Ishikawa (cell line): ENCODE measurements around the gene CREB3L2.

Experiments
- CEBPB ChIP-seq: IDR thresholded peaks from 2 replicates; pipeline ENCODE4 v1.6.1; 2012
- CREB1 ChIP-seq: IDR thresholded peaks from 2 replicates; pipeline ENCODE4 v1.6.1; 2012; ENCODE audit warnings: low read depth
- EGR1 ChIP-seq: IDR thresholded peaks from 2 replicates; pipeline ENCODE4 v1.6.1; 2012
- EP300 ChIP-seq: IDR thresholded peaks from 2 replicates; pipeline ENCODE4 v1.6.1; 2012; ENCODE audit warnings: borderline replicate concordance
- FOXM1 ChIP-seq: IDR thresholded peaks from 2 replicates; pipeline ENCODE4 v1.6.1; 2012; ENCODE audit warnings: low read depth, borderline replicate concordance
- MAX ChIP-seq: IDR thresholded peaks from 2 replicates; pipeline ENCODE4 v1.6.1; 2012
- NFIC ChIP-seq: IDR thresholded peaks from 2 replicates; pipeline ENCODE4 v1.6.1; 2012
- RAD21 ChIP-seq: IDR thresholded peaks from 2 replicates; pipeline ENCODE4 v1.6.1; 2012; ENCODE audit warnings: low read depth
- TAF1 ChIP-seq: IDR thresholded peaks from 2 replicates; pipeline ENCODE4 v1.6.1; 2012; ENCODE audit warnings: low read depth, mild to moderate bottlenecking
- TCF12 ChIP-seq: IDR thresholded peaks from 2 replicates; pipeline ENCODE4 v1.6.1; 2012; ENCODE audit warnings: low read depth
- TEAD4 ChIP-seq: IDR thresholded peaks from 2 replicates; pipeline ENCODE4 v1.6.1; 2012
- YY1 ChIP-seq: IDR thresholded peaks from 2 replicates; pipeline ENCODE4 v1.6.1; 2012; ENCODE audit warnings: low read depth
- ZBTB7A ChIP-seq: IDR thresholded peaks from 2 replicates; pipeline ENCODE4 v1.6.1; 2012; ENCODE audit warnings: low read depth
- TF ChIP-seq, protein P1 (sequence below): IDR thresholded peaks from 2 replicates; pipeline ENCODE4 v1.6.1; 2012; ENCODE audit warnings: low read depth, mild to moderate bottlenecking
- TF ChIP-seq, protein P2 (sequence below): IDR thresholded peaks from 2 replicates; pipeline ENCODE4 v1.6.1; 2012

Gene CREB3L2

DNA sequence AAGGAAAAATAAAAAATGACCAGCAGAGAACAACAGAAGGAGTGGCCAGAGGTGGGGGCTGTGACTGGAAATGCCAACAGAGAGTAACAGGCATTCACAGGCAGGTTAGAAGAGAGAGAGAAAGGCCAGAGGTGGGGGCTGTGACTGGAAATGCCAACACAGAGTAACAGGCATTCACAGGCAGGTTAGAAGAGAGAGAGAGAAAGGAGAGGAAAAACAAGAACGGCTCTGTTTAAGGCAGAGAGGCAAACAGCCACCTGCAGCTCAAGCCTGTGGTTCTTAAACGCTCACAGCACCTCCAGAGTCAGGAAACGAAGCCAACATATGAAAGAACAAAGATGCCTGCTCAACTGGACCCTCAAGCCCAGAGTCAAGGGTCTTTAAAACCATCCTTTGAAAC lies 115.6 kb downstream of the CREB3L2 start:
- TF ChIP-seq TEAD4 (no peak), CEBPB (no peak), RAD21 (no peak), MAX (no peak), YY1 (no peak), EP300 (no peak), TAF1 (no peak), NFIC (no peak), FOXM1 (no peak), EGR1 (no peak)
- TF ChIP-seq, protein P1, sequence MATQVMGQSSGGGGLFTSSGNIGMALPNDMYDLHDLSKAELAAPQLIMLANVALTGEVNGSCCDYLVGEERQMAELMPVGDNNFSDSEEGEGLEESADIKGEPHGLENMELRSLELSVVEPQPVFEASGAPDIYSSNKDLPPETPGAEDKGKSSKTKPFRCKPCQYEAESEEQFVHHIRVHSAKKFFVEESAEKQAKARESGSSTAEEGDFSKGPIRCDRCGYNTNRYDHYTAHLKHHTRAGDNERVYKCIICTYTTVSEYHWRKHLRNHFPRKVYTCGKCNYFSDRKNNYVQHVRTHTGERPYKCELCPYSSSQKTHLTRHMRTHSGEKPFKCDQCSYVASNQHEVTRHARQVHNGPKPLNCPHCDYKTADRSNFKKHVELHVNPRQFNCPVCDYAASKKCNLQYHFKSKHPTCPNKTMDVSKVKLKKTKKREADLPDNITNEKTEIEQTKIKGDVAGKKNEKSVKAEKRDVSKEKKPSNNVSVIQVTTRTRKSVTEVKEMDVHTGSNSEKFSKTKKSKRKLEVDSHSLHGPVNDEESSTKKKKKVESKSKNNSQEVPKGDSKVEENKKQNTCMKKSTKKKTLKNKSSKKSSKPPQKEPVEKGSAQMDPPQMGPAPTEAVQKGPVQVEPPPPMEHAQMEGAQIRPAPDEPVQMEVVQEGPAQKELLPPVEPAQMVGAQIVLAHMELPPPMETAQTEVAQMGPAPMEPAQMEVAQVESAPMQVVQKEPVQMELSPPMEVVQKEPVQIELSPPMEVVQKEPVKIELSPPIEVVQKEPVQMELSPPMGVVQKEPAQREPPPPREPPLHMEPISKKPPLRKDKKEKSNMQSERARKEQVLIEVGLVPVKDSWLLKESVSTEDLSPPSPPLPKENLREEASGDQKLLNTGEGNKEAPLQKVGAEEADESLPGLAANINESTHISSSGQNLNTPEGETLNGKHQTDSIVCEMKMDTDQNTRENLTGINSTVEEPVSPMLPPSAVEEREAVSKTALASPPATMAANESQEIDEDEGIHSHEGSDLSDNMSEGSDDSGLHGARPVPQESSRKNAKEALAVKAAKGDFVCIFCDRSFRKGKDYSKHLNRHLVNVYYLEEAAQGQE: no peak
- TF ChIP-seq, protein P2, sequence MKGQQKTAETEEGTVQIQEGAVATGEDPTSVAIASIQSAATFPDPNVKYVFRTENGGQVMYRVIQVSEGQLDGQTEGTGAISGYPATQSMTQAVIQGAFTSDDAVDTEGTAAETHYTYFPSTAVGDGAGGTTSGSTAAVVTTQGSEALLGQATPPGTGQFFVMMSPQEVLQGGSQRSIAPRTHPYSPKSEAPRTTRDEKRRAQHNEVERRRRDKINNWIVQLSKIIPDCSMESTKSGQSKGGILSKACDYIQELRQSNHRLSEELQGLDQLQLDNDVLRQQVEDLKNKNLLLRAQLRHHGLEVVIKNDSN: no peak

- TF ChIP-seq FOXM1 (no peak), RAD21 (no peak)
Observed at GRCh38 chr7:137885678-137886077, 116.2 kb downstream of the CREB3L2 start.

- TF ChIP-seq NFIC: no peak
- no peak for TF ChIP-seq MAX
- TF ChIP-seq TEAD4: no peak
- TF ChIP-seq TAF1: no peak
- TF ChIP-seq CEBPB: no peak
- no peak for TF ChIP-seq TCF12
- no peak for TF ChIP-seq EGR1
- TF ChIP-seq CREB1: no peak
- TF ChIP-seq, protein P1: no peak
- TF ChIP-seq ZBTB7A: no peak
- TF ChIP-seq, protein P2: no peak
- no peak for TF ChIP-seq YY1
- TF ChIP-seq RAD21: no peak
- no peak for TF ChIP-seq FOXM1
- TF ChIP-seq EP300: no peak
Observed at GRCh38 chr7:137882806-137883205, 119.1 kb downstream of the CREB3L2 start.

GRCh38 chr7:137882261-137882668 lies 119.6 kb downstream of the CREB3L2 start:
- no peak for TF ChIP-seq RAD21
- TF ChIP-seq TCF12: 0 out of 2 replicates have a peak, but pooled peaks have one; percentile 24

DNA sequence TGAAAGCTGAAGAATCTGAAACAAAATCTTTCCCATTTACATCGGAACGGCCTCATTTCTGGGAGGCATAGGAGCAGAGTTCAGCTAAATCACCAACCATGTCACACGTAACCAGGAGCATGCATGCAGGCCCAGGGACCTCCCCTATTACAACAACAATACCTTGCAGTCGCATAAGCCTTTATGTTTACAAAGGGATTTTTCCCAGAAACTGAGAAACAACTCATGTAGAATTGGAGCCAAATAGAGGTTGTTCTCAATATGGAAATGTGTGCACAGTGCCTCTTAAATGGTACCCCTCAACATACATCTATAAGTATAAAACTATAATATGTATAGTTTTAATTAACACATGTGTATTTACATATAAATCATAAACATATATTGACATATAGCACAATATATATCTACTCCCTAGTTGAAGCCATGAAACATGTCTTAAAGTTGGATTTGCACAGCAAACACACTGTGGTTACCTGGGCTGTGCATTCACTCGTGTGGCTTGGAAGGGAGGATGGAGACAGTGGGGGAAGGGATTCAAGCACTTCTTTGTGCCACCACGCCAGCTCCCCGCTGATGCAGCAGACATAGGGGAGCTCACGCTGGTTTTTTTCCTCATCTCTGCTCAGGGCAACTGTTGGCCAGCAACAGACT lies 120.2 kb downstream of the CREB3L2 start:
- TF ChIP-seq TAF1: no peak
- no peak for TF ChIP-seq ZBTB7A
- no peak for TF ChIP-seq EGR1
- no peak for TF ChIP-seq FOXM1
- TF ChIP-seq RAD21: no peak
- TF ChIP-seq TEAD4: no peak
- no peak for TF ChIP-seq YY1
- no peak for TF ChIP-seq CEBPB
- TF ChIP-seq TCF12: no peak
- TF ChIP-seq NFIC: no peak
- TF ChIP-seq MAX: no peak
- TF ChIP-seq, protein P1: no peak
- no peak for TF ChIP-seq EP300
- TF ChIP-seq CREB1: no peak
- TF ChIP-seq, protein P2: no peak
